NCI-H345 treated with DMSO at 0.1 percent for 48 hours (cell line): ENCODE data around the gene POFUT1.
"Not testable (repeated sequence)": the region's sequence is repeated elsewhere in the genome, so short reads cannot be mapped to it uniquely, and the experiment has no call there.

ENCODE experiments used
- DNase-seq: peaks from one replicate; lab custom pipeline; 2025; ENCODE audit not compliant: unreplicated experiment; lab: John Stamatoyannopoulos, UW

Gene POFUT1

GRCh38 chr20:32232326-32232886 is 24.7 kb downstream of the POFUT1 start:
- DNase-seq: no peak

- no peak for DNase-seq
Observed at GRCh38 chr20:32233286-32233685, 25.6 kb downstream of the POFUT1 start.

GRCh38 chr20:32234135-32234808 is 26.6 kb downstream of the POFUT1 start:
- DNase-seq: no peak

GRCh38 chr20:32235331-32236047 is 27.8 kb downstream of the POFUT1 start:
- no peak for DNase-seq

- no peak for DNase-seq
Observed at GRCh38 chr20:32236048-32236533, 28.4 kb downstream of the POFUT1 start.

GRCh38 chr20:32236819-32237218 is 29.1 kb downstream of the POFUT1 start:
- DNase-seq: no peak

- DNase-seq: no peak
Observed at GRCh38 chr20:32237419-32237818, 29.7 kb downstream of the POFUT1 start.

- no peak for DNase-seq
Observed at GRCh38 chr20:32238483-32239425, 31.1 kb downstream of the POFUT1 start.

GRCh38 chr20:32240205-32240604 is 32.5 kb downstream of the POFUT1 start:
- DNase-seq: no peak

- no peak for DNase-seq
Observed at GRCh38 chr20:32241807-32242206, 34.1 kb downstream of the POFUT1 start.

- DNase-seq: no peak
Observed at GRCh38 chr20:32244150-32244823, 36.6 kb downstream of the POFUT1 start.

GRCh38 chr20:32244959-32245358 is 37.3 kb downstream of the POFUT1 start:
- DNase-seq: no peak

GRCh38 chr20:32246208-32246607 is 38.5 kb downstream of the POFUT1 start:
- DNase-seq: not testable (repeated sequence)

- DNase-seq: no peak
Observed at GRCh38 chr20:32248043-32248442, 40.4 kb downstream of the POFUT1 start.

GRCh38 chr20:32249030-32249738 is 41.5 kb downstream of the POFUT1 start:
- no peak for DNase-seq

- no peak for DNase-seq
Observed at GRCh38 chr20:32251470-32251869, 43.8 kb downstream of the POFUT1 start.

GRCh38 chr20:32252189-32252588 is 44.5 kb downstream of the POFUT1 start:
- DNase-seq: no peak

GRCh38 chr20:32260973-32261372 is 53.3 kb downstream of the POFUT1 start:
- DNase-seq: not testable (repeated sequence)

- no peak for DNase-seq
Observed at GRCh38 chr20:32261644-32262043, 54.0 kb downstream of the POFUT1 start.

- no peak for DNase-seq
Observed at GRCh38 chr20:32263398-32263954, 55.8 kb downstream of the POFUT1 start.
